HEK293T (cell line): ENCODE data around the gene THSD4.

ENCODE experiments used
- CTCF ChIA-PET: fragments of 350-600 bp; formaldehyde crosslinking; extraction: SDS; loops from one replicate; lab custom pipeline; 2021; ENCODE audit warnings: antibody characterized with exemption, inconsistent platforms; lab: Yijun Ruan, JAX
- POLR2A ChIA-PET: fragments of 350-600 bp; formaldehyde crosslinking; extraction: SDS; loops from one replicate; lab custom pipeline; 2020; ENCODE audit warnings: antibody characterized with exemption, inconsistent platforms; lab: Yijun Ruan, JAX
- DNase-seq: peaks from one replicate; pipeline ENCODE4 v3.0.0; 2012; ENCODE audit warnings: mixed read lengths; ENCODE audit errors: extremely low spot score
- ARNT ChIP-seq: fragments of 450-650 bp; IDR thresholded peaks from 2 replicates; pipeline ENCODE4 v1.6.1; 2017; ENCODE audit warnings: mild to moderate bottlenecking
- BHLHE40 ChIP-seq: fragments of 450-650 bp; IDR thresholded peaks from 2 replicates; pipeline ENCODE4 v1.6.1; 2016; ENCODE audit warnings: mild to moderate bottlenecking, moderate library complexity, borderline replicate concordance
- CTBP1 ChIP-seq: fragments of 450-650 bp; IDR thresholded peaks from 2 replicates; pipeline ENCODE4 v1.6.1; 2016; ENCODE audit warnings: borderline replicate concordance
- ELF4 ChIP-seq: fragments of 450-650 bp; IDR thresholded peaks from 2 replicates; pipeline ENCODE4 v1.6.1; 2017; ENCODE audit warnings: antibody characterized with exemption
- FOXA1 ChIP-seq: fragments of 450-650 bp; IDR thresholded peaks from 2 replicates; pipeline ENCODE4 v1.6.1; 2016; ENCODE audit warnings: mild to moderate bottlenecking
- FOXK2 ChIP-seq: fragments of 450-650 bp; IDR thresholded peaks from 2 replicates; pipeline ENCODE4 v1.6.1; 2016; ENCODE audit warnings: mild to moderate bottlenecking
- FOXM1 ChIP-seq: fragments of 450-650 bp; IDR thresholded peaks from 2 replicates; pipeline ENCODE4 v1.6.1; 2017; ENCODE audit warnings: mild to moderate bottlenecking, borderline replicate concordance
- HDGF ChIP-seq: fragments of 450-650 bp; IDR thresholded peaks from 2 replicates; pipeline ENCODE4 v1.6.1; 2017; ENCODE audit warnings: antibody characterized with exemption, borderline replicate concordance
- L3MBTL2 ChIP-seq: fragments of 450-650 bp; conservative IDR thresholded peaks from 2 replicates; pipeline ENCODE4 v1.6.1; 2016; ENCODE audit warnings: mild to moderate bottlenecking
- LEF1 ChIP-seq: fragments of 450-650 bp; IDR thresholded peaks from 2 replicates; pipeline ENCODE4 v1.6.1; 2017; ENCODE audit warnings: mild to moderate bottlenecking, borderline replicate concordance
- NFRKB ChIP-seq: fragments of 450-650 bp; IDR thresholded peaks from 2 replicates; pipeline ENCODE4 v1.6.1; 2016; ENCODE audit warnings: mild to moderate bottlenecking, moderate library complexity
- SP1 ChIP-seq: fragments of 450-650 bp; IDR thresholded peaks from 2 replicates; pipeline ENCODE4 v1.6.1; 2017
- SUZ12 ChIP-seq: fragments of 450-650 bp; IDR thresholded peaks from 2 replicates; pipeline ENCODE4 v1.6.1; 2016; ENCODE audit warnings: mild to moderate bottlenecking
- TARDBP ChIP-seq: fragments of 450-650 bp; IDR thresholded peaks from 2 replicates; pipeline ENCODE4 v1.6.1; 2016
- ZNF384 ChIP-seq: fragments of 450-650 bp; IDR thresholded peaks from 2 replicates; pipeline ENCODE4 v1.6.1; 2016
- TF ChIP-seq, protein P1 (sequence below): fragments of 450-650 bp; IDR thresholded peaks from 2 replicates; pipeline ENCODE4 v1.6.1; 2016

The THSD4 gene

DNA sequence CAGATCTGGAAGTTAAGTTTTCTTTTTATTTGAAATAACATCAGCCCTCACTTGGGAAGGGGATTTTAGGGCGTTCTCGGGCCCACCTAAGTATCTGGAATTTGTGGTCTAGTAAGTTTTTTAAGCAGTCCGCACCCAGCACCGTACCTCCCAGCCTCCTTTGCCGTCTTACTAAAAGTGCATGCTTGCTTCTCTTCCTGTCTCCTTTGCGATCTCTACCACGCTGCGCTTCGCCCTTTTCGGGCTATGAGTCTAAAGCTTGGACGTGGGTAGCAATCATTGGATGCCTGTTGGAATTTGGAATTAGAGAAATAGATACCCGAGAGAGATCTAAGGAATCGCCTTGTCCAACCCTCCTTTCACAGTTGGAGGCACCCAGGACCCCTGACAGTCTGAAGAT lies 1.1 kb downstream of the THSD4 start:
- ChIA-PET POLR2A (interaction anchor here (0.6 to 1.4 kb wide), 2 partner anchors 8 to 14 kb away, joined by 3 to 4 read pairs; no protein-coding TSS in a partner anchor), CTCF (interaction anchor here (0.6 to 1.0 kb wide), 3 partner anchors 13 to 246 kb away, joined by 3 read pairs; no protein-coding TSS in a partner anchor)
- TF ChIP-seq, protein P1, sequence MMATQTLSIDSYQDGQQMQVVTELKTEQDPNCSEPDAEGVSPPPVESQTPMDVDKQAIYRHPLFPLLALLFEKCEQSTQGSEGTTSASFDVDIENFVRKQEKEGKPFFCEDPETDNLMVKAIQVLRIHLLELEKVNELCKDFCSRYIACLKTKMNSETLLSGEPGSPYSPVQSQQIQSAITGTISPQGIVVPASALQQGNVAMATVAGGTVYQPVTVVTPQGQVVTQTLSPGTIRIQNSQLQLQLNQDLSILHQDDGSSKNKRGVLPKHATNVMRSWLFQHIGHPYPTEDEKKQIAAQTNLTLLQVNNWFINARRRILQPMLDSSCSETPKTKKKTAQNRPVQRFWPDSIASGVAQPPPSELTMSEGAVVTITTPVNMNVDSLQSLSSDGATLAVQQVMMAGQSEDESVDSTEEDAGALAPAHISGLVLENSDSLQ = no peak
- TF ChIP-seq FOXA1 = no peak
- no peak for TF ChIP-seq FOXK2
- TF ChIP-seq LEF1 = no peak
- TF ChIP-seq FOXM1 = no peak
- TF ChIP-seq SUZ12 = no peak
- no peak for TF ChIP-seq SP1
- TF ChIP-seq TARDBP = no peak
- TF ChIP-seq NFRKB = no peak
- no peak for TF ChIP-seq L3MBTL2
- no peak for TF ChIP-seq HDGF
- no peak for TF ChIP-seq CTBP1
- TF ChIP-seq ARNT = no peak
- no peak for DNase-seq

DNA sequence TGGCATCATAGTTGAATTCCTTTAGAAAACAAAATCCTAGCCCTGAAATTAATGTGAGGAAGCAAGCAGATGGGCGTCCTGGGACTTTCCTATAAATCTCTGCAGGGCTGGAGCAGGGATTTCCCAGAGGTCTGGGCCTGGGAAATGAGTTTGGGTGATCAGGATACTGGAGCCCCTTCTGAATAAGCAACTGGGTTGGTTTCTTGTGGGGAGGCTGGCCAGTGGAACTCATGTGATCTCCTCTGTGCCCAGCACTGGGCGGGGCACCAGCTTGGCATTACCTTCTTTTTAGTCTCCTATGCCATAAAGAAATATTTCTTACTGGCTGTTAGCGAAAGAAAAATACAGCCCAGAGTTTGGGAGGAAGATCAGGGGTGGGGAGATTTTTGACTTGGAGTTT lies 1.7 kb downstream of the THSD4 start:
- CTCF ChIA-PET = interaction anchor here (1.0 kb wide), 1 partner anchor 13 kb away, joined by 3 read pairs; no protein-coding TSS in a partner anchor
- no peak for DNase-seq
- POLR2A ChIA-PET = no interaction called here
- TF ChIP-seq HDGF (no peak), LEF1 (no peak), FOXA1 (no peak), TARDBP (no peak), L3MBTL2 (no peak), CTBP1 (no peak), ELF4 (no peak), FOXM1 (no peak), NFRKB (no peak), FOXK2 (no peak), SP1 (no peak), ARNT (no peak)
- TF ChIP-seq, protein P1 = no peak

DNA sequence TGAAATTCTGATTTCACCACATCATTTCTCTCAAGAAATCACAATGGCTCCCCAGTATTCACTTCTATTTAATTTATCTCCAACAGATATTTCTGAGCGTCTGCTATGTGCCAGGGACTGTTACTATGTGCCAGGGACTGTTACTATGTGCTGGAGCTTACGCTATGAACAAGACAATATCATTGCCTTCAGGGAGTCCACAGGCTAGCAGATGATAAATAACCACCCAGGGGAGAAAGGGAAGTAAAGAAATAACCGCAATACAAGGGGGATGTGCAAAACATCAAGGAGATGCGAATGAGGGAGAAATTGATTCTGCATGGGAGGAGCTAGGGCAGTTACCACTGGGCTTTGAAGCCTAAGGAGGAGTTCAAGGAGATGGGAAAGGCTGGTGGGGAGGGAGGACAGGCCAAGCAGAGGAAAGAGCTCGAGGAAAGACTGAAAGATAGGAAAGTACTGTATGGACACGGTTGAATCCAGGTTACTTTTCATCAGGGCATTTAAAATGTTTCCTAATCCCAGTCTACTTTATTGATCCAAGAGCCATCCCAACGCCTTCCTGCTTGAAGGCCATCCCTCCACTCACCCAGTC lies 2.5 kb downstream of the THSD4 start:
- no peak for TF ChIP-seq SP1
- TF ChIP-seq FOXA1 = no peak
- POLR2A ChIA-PET = no interaction called here
- DNase-seq = no peak
- CTCF ChIA-PET = interaction anchor here (1.2 kb wide), 1 partner anchor 9 kb away, joined by 3 read pairs; no protein-coding TSS in a partner anchor

DNA sequence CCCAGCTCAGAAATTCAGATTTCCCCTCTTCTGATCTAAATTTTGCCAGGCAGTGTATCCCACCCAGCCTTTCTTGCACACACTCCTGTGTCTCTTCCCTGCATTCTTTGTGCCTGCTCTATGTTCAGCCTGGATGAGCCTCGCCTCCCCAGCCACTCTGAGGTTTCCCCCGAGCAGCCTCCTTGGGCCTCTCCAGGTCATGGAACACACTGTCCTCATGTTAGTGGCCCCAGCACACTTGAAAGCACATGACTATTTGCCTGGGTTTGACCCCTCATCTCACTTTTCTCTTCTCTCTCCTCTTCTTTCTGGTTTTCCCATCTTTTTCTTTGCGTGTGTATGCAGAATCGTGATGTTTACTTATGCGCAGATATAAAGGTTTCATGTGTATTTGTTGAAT lies 3.1 kb downstream of the THSD4 start:
- ChIA-PET CTCF (interaction anchor here (1.2 kb wide), 1 partner anchor 8 kb away, joined by 3 read pairs; no protein-coding TSS in a partner anchor), POLR2A (no interaction called here)
- TF ChIP-seq LEF1 (no peak), SP1 (no peak), ZNF384 (no peak), FOXK2 (no peak), TARDBP (no peak), BHLHE40 (no peak), FOXM1 (no peak), L3MBTL2 (no peak), ARNT (no peak), HDGF (no peak), FOXA1 (no peak), ELF4 (no peak), NFRKB (no peak), SUZ12 (no peak), CTBP1 (no peak)
- TF ChIP-seq, protein P1 = no peak
- no peak for DNase-seq

DNA sequence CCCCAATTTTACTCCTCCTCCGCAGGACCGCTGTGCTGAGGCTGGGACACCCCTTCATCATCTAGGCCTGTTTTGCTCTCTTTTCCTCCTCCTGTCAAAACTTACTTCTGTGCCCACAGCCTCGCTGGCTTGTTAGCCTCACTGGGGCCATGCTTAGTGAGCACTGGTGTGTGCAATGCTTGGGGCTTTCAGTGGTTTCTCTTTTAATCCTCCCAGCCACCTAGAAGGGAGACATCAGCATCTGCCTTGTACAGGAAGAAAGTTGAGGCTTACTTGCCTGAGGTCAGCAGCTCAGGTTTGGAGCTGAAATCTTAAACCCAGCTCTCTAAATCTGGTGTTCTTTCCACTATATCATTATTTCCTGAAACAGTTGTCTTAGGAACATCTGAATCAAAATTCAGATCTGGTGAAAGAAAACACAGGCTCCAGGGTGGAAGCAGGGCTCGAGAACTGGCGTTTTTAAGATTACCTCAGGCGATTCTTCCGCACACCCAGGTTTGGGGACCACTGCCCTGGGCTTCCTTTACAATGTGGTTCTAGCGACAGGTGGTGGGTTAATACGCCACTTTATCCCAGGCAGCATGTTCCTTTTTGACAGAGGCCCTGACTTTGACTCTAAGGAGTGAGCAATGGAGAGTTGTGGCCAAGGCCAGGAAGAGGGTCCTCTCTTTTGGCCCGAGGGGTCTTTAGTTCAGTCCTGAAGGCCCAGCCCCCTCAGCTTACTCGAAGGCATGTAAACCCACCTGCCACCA lies 3.8 kb downstream of the THSD4 start:
- TF ChIP-seq TARDBP = no peak
- no peak for TF ChIP-seq L3MBTL2
- no peak for TF ChIP-seq BHLHE40
- TF ChIP-seq HDGF = no peak
- TF ChIP-seq, protein P1 = no peak
- TF ChIP-seq ZNF384 = no peak
- TF ChIP-seq CTBP1 = no peak
- TF ChIP-seq FOXK2 = no peak
- POLR2A ChIA-PET = interaction anchor here (0.5 kb wide), 1 partner anchor 272 kb away, joined by 3 read pairs; no protein-coding TSS in a partner anchor
- CTCF ChIA-PET = no interaction called here
- DNase-seq = no peak
